ENCODE data around the gene ZNF76.

ZNF76 gene

DNA sequence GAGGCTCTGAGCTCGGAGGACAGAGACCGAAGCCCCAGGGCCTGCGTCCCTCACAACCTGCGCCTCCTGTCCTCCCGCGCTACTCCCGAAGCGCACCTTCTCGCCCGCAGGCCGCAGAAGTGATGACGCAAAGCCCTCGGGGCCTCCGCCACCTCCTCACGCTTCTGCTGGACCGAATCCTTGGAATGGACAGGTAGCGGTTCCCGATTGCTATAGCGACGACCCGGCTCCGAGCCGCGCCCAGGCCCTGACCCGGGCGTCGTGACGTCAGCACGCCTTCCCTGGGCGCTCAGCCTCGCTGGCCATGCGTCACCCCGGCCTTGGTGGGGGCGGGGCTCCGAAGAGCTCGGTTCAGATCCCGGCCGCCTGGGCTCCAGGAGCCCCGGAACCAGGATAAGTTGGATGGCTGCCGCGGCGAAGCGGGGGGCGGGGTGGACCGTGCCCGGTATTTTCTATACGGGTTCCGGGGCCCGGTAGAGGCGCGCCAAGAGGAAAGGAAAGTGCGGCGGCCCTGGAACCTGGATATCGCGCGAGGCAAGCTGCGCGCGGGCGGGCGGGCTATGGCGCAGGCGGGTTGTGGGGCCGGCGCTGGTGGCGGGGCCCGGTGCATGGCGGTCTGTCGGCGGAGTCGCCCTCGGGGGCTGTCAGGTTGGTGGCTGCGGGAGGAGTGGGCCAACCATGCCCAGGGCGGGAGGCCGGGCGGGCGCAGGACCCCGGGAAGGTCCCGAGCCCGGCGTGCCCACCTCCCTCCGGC lies at the start of gene ZNF76:
Gene ZNF76, plus strand, starts transcription at position 542 of the 754 bp plus-strand sequence. CDS start 21,417 bp downstream, outside the sequence.
- peak; percentile 97 for DNase-seq

GRCh38 chr6:35213298-35213791 lies 46.2 kb upstream of the ZNF76 start:
- DNase-seq = no peak

DNA sequence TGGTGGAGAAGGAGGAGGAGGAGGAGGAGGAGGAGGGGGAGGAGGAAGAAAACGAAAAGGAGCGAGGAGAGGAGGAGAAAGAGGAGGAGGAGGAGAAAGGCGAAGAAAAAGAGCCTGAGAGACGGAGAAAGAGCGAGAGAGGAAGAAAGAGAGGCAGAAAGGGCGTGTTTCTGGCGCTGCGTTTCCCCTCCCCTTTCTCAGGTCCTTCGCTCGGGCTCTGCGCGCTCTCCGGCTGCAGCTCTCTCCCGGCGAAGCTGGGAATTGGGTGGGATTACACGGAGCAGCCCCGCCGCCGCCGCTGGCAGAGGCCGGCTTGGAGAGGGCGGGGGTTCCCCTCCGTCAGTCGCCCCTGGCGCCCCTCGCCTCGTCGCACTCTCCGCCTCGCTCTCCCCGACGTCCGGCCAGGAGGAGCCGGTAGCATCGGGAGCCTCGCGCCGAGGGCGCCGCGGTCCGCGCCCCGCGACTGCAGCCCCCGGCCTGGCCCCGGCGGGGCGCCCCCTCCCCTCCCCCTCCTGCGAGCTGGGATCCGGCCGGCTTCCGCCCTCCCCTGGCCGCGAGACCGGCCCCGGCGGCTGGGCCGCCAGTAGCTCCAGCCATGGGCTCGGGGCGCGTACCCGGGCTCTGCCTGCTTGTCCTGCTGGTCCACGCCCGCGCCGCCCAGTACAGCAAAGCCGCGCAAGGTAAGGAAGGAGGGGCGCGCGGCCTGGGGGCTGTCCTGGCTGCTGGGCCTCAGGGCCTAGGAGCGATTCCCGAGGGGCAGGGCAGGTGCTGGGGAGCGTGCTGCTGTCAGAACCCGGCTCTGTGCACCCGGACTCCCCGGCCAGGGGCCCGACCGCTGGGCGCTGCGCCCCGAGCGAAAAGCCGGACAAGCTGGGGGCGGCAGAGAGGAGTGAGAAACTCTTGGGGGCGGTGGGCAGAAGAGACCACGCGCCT lies 45.4 kb upstream of the ZNF76 start, which contains the start of gene SCUBE3:
Gene SCUBE3, plus strand, starts transcription at position 133 of the 933 bp plus-strand sequence. Its CDS starts 463 bp downstream, at position 596.
- peak; percentile 39 for DNase-seq

DNA sequence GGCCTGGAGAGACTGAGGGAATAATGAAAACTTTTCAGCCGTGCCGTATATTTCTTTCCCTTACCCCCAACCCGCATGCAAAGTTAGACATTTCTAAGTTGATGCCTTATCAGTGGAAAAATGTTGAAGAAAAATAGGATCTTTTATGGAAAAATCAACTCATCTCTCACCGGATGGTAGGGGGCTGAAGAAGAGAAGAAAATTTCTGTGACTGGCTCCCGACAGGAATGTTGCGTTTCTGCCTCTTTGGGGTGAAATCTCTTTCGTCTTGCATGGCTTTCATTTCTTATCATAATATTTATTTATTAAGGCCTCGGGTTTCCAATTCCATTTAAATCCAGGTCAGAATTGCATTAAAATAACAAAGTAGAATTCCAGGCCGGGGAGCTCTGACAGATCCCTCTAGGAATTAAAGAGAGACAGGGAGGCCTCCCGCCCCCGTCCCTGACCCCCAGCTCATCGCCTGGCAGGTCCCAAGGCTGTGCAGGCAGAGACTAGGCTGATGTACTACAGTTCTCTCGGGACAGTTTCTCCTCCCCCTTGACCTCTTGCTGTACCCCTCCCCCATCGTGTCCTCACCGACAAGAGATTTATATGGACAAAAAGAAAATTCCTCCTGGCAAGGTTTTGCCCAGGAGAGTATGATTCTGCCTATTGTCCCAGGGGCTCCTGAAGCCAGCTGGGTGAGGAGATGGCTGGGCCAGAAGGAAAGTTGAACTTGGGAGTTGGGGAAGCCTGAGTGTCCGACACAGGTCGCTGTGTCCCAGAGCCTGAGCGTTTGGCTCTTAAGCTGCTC lies 44.5 kb upstream of the ZNF76 start:
- no peak for DNase-seq

DNA sequence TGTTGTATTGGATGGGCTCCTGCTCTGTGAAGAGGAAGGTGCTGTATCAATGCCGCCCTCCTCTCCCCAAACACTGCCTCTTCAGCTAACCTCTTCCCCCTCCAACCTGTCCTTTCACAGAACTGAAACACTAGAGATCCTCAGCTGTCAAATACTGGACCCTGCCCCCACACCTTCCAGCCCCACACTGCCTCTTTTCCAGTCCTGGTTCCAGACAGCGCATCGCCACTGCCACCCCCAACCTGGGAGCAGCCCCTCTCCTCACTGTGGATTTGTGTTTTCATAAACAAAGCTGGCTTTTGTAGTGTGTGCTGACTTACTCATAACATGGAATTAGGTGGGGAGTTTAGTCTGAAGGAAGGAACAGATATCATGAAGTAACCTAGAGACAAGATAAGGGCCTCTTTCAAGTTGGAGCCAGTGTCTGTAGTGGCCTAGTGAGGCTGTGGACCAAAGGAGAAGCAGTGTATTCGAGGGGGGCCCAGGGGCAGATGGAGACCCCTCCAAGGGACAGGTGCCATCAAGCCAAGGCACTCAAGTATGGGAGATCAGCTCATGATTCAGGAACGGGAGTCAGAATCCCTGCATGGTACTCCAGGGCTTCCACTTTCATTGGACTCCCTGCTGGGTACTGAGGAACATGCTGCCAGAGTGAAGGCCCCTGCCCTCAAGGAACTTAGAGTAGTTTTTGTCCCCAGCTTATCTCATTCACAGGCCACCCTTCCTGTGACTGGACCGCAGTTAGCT lies 43.7 kb upstream of the ZNF76 start:
- no peak for DNase-seq

GRCh38 chr6:35216412-35216732 lies 43.2 kb upstream of the ZNF76 start:
- DNase-seq = no peak

- DNase-seq = no peak
Measured at GRCh38 chr6:35216851-35217811, 42.4 kb upstream of the ZNF76 start.

GRCh38 chr6:35218021-35218420 lies 41.5 kb upstream of the ZNF76 start:
- no peak for DNase-seq

DNA sequence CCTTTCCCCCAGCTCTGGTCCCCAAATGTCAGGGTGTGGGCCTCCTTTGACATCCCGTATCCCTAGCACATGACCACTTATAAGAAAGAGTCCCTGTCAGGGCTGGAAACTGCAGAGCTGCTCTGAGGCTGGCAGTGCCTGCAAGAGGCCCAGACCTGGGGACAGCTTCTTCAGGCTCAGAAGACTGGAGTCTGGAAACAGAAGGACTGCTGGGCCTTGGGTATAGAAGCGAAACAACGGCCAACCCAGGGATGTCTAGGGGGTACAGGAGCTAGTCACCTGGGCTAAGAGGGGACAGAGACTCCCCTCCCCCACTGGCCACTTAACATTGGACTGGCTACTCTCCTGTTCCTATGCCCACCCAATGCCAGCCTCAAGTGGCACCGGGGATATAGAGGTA lies 41.1 kb upstream of the ZNF76 start:
- no peak for DNase-seq

DNA sequence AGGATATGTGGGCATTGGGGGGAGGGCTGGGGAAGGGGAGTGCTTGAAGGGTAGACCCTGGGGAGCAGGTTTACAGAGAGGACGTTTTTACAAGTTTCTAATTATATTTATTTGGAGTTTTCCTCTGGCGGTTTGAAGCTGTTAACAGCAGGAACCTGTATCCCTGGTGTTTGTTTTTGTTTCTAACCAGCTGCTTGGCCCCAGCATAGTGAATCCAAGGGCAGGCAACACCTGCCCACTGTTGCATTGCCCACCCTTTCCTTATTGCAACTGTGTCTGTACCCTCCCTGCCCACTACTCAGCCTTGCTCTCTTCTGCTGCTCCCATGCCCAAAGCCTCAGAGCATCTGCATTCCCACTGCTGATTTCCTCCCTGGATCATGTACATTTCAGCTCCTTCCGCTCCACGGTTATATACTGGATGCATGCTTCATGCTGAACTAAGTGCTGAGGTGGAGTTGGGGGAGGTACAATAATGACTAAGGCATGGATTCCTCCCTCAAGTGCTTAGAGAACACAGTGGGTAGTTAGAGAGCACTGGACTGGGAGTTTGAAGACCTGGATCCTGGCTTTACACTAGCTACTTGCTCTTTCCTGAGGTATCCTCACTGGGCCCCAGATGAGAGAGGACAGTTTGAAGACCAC lies 39.7 kb upstream of the ZNF76 start:
- no peak for DNase-seq

- DNase-seq = no peak
Measured at GRCh38 chr6:35220711-35221110, 38.8 kb upstream of the ZNF76 start.

DNA sequence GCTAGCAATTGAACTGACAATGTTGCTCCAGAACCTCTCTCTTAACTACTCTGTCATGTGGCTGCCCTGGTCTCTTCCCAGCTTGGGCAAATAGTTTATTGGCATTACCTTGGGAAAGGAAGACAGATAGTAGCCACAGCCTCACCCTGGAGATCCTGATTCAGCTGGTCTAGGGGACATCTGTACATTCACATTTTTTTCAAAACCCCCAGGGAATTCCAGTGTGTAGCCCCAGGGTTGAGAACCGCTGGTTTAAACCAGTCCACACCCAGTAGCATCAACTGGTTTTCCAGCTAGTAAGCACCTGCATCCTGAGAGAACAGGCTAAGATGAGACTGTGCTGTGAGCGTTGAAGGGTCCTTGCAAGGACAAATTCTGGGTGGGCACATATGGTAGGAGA lies 36.1 kb upstream of the ZNF76 start:
- no peak for DNase-seq

- no peak for DNase-seq
Measured at GRCh38 chr6:35224720-35225119, 34.8 kb upstream of the ZNF76 start.

DNA sequence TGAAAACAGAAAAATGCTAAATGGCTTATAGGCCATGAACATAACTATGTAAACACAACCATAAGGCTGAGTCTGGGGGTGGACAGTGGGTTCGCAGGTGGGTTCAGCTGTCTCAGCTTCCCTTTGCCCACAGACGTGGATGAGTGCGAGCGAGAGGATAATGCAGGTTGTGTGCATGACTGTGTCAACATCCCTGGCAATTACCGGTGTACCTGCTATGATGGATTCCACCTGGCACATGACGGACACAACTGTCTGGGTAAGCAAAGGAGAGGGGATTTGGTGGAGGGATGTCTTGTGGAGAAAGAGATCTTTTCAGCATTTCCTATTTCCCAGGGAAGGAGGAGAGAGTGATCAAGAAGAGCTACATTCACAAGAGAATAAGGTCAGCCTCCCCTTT lies 31.1 kb upstream of the ZNF76 start:
- DNase-seq = no peak

DNA sequence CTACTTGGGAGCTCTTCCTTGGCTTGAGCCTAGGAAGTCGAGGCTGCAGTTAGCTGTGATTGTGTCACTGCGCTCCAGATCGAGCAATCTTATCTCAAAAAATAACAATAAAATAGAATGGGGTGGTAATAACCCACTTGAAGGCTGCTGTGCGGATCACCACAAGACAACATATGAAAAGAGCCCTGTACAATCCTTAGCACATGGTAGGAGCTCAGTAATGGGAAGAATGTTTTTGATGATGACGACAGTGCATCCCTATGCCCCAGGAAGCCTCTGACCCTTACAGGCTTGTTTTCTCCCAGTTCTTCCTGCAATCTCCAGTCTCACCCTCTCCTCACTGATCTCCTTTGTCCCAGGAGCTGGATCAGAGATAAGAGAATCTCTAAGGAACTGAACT lies 30.2 kb upstream of the ZNF76 start:
- DNase-seq = no peak

GRCh38 chr6:35230498-35230897 lies 29.0 kb upstream of the ZNF76 start:
- no peak for DNase-seq

- no peak for DNase-seq
Measured at GRCh38 chr6:35230950-35231349, 28.6 kb upstream of the ZNF76 start.

DNA sequence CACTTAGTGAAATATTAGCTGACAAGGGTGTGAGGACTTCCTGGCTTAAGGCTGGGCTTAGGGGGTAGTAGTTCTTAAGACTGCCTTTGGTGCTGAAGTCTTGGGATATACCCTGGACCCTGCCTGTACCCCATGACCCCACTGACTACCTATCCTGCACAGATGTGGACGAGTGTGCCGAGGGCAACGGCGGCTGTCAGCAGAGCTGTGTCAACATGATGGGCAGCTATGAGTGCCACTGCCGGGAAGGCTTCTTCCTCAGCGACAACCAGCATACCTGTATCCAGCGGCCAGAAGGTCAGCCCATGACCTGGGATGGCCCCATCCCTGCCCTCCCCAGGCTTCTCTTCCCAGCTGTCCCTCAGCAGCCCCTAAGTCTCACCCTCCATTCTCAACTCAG lies 28.0 kb upstream of the ZNF76 start:
- DNase-seq = no peak

DNA sequence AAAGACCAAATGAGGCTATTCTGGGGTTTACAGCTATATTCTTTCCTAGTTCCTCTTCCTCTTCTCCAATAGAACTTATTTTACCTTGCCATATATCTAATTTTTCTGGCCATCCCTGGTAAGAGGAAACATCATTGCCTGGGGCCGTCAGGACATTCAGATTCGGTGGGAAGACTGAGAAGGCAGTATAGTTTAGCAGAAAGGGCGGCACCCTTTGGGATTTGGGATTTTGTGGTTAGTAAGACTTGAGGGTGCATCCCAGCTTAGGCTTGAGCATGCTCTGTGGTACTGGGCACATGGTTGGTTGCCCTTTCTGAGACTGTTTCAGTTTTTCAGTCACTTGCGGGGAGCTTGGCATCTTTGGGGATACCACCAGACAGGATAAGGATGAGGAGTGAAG lies 24.6 kb upstream of the ZNF76 start:
- DNase-seq = no peak

GRCh38 chr6:35236223-35236622 lies 23.3 kb upstream of the ZNF76 start:
- DNase-seq = no peak

GRCh38 chr6:35237476-35237875 lies 22.1 kb upstream of the ZNF76 start:
- no peak for DNase-seq

All from stimulated activated CD4-positive, alpha-beta T cell treated with anti-CD3 and anti-CD28 coated beads, Interleukin-15, amount 100 ng/mL, for 24 hours (primary cell).